SK-N-MC (cell line): Measurements from ENCODE around the gene CR1L.

ENCODE experiments used
- EZH2 ChIP-seq: fragments of 200-600 bp; sonication (generic); IDR thresholded peaks from one replicate; pipeline ENCODE4 v1.6.1; 2017; ENCODE audit warnings: antibody characterized with exemption
- POLR2AphosphoS5 ChIP-seq: IDR thresholded peaks from 2 replicates; pipeline ENCODE4 v1.6.1; 2012; ENCODE audit warnings: mild to moderate bottlenecking, low read depth, low read length, borderline replicate concordance

GRCh38 chr1:207654320-207654719 is 9.4 kb downstream of the CR1L start:
- TF ChIP-seq POLR2AphosphoS5 (no peak), EZH2 (no peak)
